Eye (tissue), 1 donor: ENCODE measurements around the gene STAU1.
"Not testable (repeated sequence)": the region's sequence is repeated elsewhere in the genome, so short reads cannot be mapped to it uniquely, and the experiment has no call there.

ENCODE experiments used
- DNase-seq: peaks from one replicate; pipeline ENCODE4 v3.0.0-alpha.2; 2015

Gene STAU1

DNA sequence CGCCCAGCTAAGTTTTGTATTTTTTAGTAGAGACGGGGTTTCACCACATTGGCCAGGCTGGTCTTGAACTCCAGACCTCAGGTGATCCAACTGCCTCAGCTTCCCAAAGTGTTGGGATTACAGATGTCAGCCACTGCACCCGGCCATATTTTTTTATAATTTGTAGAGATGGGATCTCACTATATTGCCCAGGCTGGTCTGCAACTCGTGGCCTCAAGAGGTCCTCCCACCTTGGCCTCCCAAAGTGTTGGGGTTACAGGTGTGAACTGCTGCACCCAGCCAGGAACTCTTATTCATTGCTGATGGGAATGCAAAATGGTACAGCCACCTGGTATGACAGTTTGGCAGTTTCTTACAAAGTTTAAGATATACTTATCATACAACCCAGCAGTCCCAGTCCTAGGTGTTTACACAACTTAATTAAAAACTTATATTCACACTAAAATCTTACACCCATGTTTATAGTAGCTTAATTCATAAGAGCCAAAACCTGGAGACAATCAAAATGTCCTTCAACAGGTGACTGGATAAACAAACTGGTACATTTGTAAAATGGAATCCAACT, 11.7 kb upstream of the STAU1 start:
- no peak for DNase-seq

DNA sequence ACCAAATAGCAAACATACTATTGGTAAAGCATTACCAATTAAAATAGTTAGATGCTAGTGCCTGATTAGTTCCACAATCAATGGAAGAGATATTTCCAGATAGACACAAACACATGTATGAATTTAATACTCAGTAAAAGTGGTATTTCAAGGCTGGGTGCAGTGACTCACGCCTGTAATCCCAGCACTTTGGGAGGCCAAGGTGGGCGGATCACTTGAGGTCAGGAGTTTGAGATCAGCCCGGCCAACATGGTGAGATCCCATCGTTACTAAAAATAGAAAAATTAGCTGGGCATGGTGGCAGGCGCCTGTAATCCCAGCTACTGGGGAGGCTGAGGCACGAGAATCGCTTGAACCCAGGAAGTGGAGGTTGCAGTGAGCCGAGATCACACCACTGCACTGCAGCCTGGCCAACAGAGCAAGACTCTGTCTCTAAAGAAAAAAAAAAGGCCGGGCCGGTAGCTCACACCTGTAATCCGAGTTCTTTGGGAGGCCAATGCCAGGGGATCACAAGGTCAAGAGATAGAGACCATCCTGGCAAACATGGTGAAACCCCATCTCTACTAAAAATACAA, 4.9 kb upstream of the STAU1 start:
- DNase-seq, result not testable (repeated sequence)

DNA sequence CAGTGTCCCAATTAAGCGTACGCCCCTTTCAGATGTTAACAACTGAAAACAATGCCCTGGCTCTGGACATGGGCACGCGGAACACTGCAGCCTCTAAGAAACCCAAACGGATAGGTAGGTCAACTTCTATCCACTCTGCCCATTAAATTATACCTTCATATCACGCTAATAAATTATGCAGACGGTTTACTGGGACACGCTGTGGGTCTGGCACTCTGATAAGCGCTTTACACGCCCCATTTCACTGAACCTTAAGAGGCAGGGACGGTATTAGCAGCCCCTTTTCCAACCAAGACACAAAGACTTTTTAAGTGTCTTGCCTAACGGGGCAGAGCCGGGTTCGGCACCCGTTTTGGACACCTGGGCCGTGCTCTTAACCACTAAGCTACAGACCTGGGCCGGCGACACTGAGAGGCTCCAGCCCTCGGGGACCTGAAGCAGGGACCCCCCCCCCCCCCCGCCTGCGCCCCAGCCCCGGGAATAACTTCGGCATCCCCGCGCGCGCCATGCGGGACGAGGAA, 744 bp downstream of the STAU1 start:
- no peak for DNase-seq

DNA sequence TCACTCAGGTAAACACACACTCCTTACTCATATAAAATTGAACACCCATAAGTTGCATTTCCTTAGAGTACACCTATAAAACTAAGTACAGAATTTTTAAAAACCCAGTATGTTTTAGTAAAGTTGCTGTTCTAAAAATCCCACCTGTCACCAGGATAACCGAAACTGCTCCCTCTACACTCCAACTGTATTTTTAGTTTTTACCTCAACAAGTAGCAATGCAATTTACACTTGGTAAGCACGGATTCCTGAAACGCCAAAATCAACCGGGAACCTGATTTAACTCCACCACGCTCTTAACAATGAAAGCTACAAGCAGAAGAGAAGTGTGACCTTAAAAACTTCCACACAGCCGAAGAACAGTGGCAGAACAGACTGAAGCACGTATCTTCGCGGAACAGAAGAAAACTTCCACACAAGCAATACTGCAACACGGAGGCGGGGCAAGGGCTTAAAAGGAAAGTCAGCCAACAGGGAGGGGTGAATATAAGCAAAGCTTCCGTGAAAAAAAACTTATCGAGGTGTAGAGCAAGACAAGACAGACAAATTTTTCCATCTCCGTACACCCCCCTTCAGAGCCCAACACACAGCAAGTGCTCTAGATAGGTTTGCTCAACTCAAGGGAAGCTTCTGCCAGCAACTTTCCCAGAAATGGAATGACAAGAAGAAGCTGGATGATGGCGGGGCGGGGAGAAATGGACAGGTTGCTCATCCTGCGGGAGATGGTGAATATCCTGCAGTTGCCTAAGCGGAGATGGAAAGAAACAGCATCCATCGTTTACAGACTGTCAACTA, 1.4 kb downstream of the STAU1 start:
- DNase-seq, result peak; percentile 66

DNA sequence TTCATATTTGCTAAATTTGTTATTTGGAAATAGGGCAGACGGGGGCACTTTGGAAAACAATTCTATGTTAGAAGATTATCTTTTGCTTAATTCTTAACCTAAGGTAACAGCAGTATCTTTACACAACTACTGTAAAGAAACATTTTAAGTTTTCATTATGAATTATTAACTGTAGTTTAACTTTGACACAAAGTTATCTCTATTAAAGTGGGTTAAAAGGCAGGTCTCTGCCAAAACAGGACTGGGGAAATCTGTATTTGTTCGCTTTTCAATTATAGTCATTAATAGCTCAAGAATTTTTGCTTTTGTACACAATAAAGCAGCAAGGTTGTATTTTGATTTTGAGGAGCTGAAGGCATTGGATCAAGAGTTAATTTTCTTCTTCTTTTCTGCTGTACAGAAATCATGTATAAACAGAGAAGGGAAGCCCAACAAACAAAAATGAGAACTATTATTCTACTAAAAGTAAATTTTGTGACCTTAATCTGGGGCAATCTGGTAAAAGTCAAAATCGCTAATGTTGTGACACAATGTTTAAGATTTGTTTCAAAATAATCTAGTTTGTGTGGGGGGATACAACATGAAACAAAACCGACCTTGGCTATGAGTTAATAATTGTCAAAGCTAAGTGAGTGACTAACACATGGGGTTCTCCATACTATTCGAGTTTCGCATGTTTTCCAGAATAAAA, 2.9 kb downstream of the STAU1 start:
- DNase-seq, result no peak

DNA sequence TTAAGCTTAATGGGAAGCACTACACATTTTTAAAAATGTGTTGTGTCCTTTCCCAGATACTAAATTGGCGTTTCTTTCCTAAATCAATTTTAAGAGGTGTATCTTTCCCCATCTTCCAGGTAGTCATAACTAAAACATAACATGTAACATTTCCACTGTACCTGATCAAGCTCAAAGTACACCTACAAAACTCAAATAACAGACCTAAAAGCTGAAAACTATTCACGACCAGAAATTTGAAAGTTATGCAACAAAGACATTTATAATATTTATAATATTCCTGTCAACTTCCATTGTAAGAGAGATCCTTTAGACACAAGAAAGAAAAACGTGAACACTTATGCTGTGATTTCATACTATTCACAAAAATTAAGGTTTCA, 3.5 kb downstream of the STAU1 start:
- no peak for DNase-seq

DNA sequence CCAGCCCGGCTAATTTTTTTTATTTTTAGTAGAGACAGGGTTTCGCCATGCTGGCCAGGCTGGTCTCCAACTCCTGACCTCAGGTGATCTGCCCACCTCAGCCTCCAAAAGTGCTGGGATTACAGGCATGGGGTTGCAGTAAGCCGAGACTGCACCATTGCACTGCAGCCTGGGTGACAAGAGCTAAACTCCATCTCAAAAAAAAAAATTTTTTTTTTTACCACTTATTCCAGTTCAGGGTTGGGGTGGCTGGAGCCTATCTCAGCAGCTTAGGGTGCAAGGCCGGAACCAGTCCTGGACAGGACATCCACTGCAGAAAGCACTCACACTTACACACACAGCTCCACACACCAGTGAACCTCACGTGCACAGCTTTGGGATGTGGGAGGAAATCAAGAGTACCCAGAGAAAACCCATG, 4.0 kb downstream of the STAU1 start:
- not testable (repeated sequence) for DNase-seq

DNA sequence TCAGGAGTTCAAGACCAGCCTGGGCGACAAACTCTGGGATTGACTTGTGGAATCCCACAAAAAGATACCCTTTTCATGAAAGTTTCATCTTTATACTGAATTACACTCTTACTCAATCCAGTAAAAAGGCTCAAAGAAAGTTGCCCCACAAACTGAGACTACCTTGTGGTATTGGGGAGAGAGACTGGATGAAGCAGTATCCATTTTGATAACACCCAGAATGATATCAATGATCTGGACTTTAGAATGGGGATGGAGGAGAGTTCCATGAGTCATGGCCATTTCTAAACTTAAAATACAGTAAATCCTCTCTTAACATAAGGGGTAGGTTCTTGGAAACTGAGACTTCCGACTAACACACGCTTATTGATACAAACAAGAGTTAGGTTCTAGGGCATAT, 4.7 kb downstream of the STAU1 start:
- no peak for DNase-seq

DNA sequence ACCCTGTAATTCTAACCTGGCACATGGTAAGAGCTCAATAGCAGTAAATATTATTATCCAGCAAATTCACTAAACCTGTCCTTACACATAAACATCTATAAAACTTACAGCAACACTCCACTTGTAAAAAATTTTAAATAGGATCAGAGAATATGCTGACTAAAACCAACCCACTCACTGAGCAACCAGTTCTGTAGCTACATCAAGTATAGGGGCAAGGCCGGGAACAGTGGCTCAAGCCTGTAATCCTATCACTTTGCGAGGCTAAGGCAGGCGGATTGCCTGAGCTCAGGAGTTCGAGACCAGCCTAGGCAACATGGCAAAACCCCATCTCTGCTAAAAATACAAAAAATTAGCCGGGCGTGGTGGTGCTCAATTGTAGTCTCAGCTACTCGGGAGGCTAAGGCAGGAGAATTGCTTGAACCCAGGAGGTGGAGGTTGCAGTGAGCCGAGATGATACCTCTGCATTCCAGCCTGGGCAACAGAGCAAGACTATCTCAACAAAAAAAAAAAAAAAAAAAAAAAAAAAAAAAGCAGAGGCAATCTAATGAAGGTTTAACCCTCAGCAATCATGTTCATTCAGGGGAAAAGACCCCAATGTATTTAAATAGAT, 6.8 kb downstream of the STAU1 start:
- DNase-seq, result no peak

DNA sequence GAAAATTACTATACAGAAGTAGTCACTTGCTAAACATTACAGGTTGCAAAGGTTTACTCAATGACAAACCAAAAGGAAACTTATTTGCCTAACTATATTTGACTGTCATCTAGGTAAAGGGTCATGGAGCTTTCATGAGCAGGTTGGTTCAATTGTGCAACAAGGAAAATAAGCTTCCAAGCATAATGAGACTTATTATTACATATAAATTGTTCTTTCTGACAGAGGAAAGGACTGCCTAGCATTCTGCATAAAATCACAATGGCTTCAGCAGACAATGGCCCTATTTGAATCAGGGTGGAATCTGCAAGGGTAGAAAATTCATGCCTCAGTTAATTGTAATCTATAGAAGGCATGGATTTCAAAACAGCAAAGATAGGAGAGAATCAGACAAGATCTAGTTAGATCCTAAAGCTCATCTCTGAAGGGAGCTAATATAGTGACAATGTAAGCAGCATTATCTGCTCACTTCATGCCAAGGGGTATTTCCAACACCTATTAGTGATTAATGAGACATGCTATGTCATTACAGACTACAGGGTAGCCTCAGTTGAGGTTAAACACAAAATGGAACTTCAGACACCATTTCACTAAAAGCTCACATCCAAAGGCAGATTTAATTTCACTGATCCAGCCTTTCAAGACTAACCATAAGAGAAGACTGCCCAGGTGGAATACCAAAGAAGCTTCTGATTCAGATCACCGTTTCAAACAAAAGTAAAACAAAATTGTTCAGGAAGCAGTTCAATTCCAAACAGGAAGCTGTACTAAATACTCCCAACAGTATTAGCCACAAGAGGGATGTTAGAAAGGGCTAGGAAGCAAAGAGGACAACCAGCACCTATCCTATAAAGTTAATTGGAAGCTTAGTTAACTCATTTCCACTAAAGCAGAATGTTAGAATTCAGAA, 8.5 kb downstream of the STAU1 start:
- no peak for DNase-seq

DNA sequence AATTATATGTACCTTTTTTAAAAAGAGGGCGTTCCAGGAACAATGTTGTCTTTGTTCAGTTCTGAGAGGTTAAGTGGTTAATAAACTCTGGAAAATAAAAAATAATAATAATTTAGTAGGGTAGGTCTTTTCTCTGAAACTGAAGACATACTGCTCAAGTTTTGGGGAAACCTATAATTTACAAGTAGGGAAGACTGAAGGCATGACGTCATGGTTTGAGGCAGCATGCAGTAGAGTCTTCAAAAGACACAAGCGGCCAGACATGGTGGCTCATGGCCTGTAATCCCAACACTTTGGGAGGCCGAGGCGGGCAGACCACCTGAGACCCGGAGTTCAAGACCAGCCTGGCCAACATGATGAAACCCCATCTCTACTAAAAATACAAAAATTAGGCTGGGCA, 14.0 kb downstream of the STAU1 start:
- no peak for DNase-seq

DNA sequence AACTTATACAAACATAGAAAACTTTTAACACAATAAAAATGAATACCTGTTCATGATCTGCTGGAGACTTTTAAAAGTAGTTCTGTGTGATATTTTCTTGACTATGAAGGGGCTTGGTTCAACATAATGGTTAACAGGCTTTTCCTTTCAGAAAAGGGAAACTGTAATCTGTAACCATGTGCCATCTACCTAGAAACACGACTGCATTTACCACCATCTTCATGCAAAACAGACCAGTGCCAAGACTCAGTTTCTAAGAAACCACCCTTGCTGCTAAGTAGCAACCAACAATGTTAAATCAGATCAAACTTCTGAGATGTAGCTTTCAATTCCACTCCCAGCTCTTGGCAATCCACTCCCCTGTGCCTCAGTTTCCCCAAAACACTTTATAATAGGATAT, 15.7 kb downstream of the STAU1 start:
- DNase-seq, result no peak

DNA sequence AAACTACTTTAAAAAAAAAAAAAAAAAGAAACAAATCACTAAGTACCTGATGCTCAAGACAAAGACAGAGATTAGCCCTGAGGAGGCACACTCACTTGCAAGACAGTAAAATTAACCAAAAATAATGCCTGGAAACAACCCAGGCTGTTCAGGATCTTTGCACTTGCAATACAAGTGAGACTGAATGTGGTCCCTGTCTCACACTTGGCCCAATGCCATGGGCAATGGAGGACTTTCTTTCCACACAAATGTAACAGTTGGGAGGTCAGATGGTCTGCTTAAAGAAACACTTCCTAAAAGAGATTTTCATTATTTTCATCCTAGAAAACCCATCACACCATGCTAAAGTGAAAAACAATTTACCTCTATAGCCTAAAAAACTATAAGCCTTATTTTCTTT, 16.2 kb downstream of the STAU1 start:
- no peak for DNase-seq

DNA sequence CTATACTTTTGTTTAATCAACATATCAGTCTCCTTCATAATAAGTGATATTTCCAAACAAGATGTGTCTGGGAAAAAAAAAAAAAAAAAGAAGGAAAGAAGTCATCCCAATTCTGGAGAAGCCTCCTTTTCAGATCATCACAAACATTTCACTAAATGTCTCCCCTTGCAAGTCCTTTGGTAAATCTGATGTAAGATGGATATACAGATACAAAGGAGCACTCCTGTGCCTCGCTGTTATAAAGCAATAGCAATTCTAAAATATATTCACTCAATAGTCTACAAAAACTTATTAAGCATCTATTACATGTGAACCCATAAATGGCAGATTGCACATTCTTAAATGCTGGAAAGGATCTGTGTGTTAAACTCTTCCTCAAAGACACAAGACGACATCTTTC, 17.4 kb downstream of the STAU1 start:
- DNase-seq, result no peak

DNA sequence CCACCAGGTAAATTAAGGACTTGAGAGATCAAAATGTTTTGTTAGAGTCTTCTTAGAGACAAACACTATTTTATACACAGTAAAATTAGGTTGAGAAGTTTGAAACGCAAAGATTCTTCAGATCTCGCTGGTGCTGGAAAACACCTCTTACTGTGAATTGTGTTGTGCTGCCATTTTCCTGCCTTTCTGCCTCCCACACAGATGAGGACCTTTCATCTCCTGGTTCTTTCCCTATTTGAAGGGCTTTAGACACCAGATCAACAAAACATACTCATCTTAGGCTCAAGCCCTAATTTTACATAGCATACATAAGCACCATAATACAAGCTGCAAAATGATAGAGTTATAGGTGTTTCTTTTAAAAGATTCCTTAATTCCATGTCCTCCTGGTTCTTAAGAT, 18.6 kb downstream of the STAU1 start:
- no peak for DNase-seq

DNA sequence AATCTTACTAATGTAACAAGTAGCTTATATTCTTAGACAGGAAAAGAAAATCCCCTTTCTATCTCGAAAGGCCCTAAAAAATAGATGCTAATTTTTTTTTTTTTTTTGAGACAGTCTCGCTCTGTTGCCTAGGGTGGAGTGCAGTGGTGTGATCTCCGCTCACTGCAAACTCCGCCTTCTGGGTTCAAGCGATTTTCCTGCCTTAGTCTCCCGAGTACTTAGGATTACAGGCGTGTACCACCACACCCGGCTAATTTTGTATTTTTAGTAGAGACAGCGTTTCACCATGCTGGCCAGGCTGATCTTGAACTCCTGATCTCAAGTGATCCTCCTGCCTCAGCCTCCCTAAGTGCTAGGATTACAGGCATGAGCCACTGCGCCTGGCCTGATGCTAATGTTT, 19.3 kb downstream of the STAU1 start:
- not testable (repeated sequence) for DNase-seq

DNA sequence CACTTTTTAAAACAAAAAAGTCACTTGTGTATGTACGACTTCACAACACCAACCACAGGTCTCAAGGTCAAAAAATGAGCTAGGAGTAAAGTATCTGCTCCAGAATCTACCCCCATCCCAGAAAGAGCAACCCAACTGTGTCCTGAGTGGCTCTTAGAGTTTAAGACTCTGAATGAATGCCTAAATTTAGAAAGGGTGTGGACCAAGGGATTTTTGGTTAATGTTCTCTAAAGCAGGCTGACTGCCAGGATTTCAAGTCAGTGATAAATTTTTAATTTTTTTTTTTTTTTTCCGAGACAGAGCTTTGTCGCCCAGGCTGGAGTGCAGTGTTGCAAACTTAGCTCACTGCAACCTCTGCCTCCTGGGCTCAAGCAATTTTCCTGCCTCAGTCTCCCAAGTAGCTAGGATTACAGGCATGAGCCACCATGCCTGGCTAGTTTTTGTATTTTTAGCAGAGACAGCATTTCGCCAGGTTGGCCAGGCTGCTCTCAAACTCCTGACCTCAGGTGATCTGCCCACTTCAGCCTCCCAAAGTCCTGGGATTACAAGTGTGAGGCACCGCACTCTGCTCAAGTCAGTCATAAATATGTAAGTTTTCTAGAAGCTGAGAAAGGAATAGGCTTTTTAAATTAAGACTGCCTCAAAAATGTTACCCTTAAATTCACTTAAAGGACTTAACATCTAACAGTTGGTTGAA, 20.2 kb downstream of the STAU1 start:
- no peak for DNase-seq

DNA sequence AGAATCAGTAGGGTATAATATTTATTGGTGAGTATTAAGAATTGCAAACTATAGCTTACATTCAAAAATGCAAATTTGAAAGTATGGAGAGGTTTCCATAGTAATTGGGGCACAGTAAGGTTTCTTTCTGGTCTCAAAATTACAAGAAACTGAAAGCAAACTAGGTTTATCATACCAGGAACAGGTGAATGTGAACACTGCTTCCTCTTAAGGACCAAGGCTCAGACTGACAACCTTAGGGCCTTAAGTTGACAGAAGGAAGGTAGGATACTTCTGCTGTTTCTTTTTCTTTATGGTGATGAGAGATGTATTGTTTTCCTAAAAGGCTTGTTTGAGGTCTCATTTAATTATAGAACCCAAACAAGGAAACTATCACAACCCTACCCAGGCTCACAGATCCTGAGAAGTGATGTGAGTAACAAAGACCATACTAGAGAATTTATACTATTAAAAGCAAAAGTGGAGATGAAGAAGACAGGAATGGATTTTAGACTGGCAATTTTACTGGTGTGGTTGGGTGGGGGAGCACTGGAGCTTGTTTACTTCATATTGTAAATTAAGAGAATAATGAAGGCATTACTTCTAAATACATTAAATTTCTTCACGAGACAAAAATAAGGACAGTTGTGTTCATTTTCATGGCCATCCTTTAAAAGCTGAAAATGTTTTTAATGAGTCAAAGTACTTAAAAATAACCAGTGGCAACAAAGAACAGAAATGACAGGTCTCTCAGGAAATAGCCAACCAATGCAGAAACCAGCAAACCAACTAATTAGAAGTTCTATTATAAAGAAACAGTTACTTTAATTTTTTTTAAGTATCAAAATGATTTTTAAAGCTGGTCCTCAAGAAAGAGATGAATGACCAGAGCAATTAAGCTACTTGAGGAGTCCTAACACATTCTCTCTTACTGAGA, 21.3 kb downstream of the STAU1 start:
- DNase-seq, result no peak

DNA sequence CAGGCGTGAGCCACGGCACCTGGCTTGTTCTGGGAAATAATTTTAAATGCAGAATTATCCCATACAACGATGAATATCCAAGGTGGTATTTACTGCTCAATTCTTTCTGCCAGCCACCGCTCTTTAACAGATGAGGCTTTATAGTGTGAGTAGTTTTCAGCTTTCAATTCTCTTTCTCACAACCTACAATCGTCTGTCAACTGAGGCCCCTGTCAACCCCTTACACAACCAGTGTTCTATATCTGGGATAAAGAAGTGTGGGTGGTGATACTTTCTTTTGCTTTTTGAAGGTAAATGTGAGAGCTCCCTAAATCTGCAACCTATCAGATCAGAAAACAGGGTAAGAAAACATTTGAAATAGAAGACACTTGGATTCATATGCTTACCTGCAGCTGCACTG, 22.5 kb downstream of the STAU1 start:
- DNase-seq, result no peak

DNA sequence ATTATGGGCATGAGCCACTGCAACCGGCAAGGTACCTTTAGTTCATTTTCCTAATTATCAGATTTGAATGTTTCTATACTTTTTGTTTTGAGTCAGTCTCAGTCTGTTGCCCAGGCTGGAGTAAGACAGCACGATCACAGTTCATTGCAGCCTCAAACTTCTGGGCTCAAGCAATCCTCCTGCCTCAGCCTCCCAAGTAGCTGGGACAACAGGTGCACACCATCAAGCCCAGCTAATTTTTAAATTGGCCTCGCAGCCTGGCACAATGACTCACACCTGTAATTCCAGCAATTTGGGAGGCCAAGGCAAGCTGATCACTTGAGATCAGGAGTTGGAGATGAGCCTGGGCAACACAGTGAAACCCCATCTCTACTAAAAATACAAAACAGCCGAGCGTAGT, 24.4 kb downstream of the STAU1 start:
- no peak for DNase-seq
